ENCODE results near the gene MCRIP1. TPM values are rescaled to one million over a fixed set of nuclear protein-coding genes. Genes with fewer than 3 reads are reported as not detected.

MCRIP1 gene
- total and polyA plus RNA-seq, 2 of the 13 experiments (the other 11 are each of a cell fraction or from before 2014, with no cell fraction given) = 79.7 to 84.9 TPM

DNA sequence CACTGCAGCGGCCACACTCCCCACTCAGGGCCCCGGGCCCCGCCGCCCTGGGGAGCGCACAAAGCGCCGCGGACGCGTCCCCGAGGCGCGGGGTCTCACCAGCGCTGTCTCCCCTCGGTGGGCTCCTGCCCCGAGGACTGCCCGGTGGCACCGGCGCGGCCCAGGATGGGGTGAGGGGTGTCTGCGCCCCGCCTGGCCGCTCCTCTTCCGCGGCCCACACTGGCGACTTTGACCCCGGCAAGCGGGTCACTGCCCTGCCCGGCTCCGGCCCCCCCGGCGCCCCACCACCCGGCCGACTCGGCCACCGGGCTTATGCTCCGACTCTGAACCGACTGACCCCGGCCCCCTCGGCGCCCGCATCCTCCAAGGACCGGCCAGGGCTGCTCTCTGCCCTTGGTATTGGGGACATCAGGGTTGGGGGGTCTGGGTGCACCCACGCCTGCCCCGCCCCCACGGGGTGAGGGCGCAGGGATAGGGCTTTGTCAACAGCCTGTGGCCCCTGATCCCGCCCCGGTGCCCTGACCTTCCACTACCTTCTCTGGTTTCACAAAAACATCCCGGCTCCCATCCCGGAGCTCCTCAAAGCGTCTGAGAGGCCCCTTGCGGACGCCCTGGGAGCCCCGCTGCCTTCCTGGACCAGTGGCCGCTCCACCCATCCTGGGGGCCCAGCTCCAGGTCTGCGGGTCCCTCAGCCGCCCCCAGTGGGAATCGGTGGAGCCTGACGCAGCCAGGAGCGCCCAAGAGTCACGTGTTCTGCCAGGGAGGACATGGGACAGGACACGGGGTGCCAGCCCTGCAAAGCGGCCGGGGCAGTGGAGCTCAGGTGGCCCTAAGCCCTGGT is 28.3 kb downstream of the MCRIP1 start (continued):
- no peak for TF ChIP-seq REPIN1 (CRISPR knock-in tag; IDR thresholded peaks at IDR 0.05; ENCODE audit: borderline replicate concordance, low read depth)
- no peak for TF ChIP-seq ZNF484 (CRISPR knock-in tag; IDR thresholded peaks at IDR 0.05; ENCODE audit: borderline replicate concordance, low read depth)
- TF ChIP-seq ZSCAN21 (CRISPR knock-in tag; IDR thresholded peaks at IDR 0.05; ENCODE audit: borderline replicate concordance) = no peak
- no peak for TF ChIP-seq FOXK2 (IDR thresholded peaks at IDR 0.05)
- no peak for TF ChIP-seq ZBTB1 (CRISPR knock-in tag; IDR thresholded peaks at IDR 0.05; ENCODE audit: borderline replicate concordance)
- no peak for TF ChIP-seq ZNF263 (CRISPR knock-in tag; IDR thresholded peaks at IDR 0.05)
- TF ChIP-seq, protein P1, sequence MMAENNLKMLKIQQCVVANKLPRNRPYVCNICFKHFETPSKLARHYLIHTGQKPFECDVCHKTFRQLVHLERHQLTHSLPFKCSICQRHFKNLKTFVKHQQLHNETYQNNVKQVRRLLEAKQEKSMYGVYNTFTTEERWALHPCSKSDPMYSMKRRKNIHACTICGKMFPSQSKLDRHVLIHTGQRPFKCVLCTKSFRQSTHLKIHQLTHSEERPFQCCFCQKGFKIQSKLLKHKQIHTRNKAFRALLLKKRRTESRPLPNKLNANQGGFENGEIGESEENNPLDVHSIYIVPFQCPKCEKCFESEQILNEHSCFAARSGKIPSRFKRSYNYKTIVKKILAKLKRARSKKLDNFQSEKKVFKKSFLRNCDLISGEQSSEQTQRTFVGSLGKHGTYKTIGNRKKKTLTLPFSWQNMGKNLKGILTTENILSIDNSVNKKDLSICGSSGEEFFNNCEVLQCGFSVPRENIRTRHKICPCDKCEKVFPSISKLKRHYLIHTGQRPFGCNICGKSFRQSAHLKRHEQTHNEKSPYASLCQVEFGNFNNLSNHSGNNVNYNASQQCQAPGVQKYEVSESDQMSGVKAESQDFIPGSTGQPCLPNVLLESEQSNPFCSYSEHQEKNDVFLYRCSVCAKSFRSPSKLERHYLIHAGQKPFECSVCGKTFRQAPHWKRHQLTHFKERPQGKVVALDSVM (CRISPR knock-in tag; IDR thresholded peaks at IDR 0.05) = no peak
- TF ChIP-seq, protein P2, sequence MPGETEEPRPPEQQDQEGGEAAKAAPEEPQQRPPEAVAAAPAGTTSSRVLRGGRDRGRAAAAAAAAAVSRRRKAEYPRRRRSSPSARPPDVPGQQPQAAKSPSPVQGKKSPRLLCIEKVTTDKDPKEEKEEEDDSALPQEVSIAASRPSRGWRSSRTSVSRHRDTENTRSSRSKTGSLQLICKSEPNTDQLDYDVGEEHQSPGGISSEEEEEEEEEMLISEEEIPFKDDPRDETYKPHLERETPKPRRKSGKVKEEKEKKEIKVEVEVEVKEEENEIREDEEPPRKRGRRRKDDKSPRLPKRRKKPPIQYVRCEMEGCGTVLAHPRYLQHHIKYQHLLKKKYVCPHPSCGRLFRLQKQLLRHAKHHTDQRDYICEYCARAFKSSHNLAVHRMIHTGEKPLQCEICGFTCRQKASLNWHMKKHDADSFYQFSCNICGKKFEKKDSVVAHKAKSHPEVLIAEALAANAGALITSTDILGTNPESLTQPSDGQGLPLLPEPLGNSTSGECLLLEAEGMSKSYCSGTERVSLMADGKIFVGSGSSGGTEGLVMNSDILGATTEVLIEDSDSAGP (CRISPR knock-in tag; IDR thresholded peaks at IDR 0.05; ENCODE audit: borderline replicate concordance) = peak; percentile 7; the same call in 1 of the 2 replicates
- no peak for TF ChIP-seq ZFP36L2 (CRISPR knock-in tag; IDR thresholded peaks at IDR 0.05)
- TF ChIP-seq PHF8 (CRISPR knock-in tag; IDR thresholded peaks at IDR 0.05) = no peak
- TF ChIP-seq HNRNPL (IDR thresholded peaks at IDR 0.05; ENCODE audit: low read depth, low read length) = peak; percentile 59; the same call in 1 of the 2 replicates
- no peak for TF ChIP-seq NCOA5 (CRISPR knock-in tag; IDR thresholded peaks at IDR 0.05)
- peak; percentile 36; the same call in 1 of the 2 replicates for TF ChIP-seq MTA1 (CRISPR knock-in tag; IDR thresholded peaks at IDR 0.05; ENCODE audit: borderline replicate concordance)
- no peak for TF ChIP-seq SOX6 (IDR thresholded peaks at IDR 0.05)
- TF ChIP-seq SOX6 (CRISPR knock-in tag; IDR thresholded peaks at IDR 0.05) = no peak
- TF ChIP-seq, protein P3, sequence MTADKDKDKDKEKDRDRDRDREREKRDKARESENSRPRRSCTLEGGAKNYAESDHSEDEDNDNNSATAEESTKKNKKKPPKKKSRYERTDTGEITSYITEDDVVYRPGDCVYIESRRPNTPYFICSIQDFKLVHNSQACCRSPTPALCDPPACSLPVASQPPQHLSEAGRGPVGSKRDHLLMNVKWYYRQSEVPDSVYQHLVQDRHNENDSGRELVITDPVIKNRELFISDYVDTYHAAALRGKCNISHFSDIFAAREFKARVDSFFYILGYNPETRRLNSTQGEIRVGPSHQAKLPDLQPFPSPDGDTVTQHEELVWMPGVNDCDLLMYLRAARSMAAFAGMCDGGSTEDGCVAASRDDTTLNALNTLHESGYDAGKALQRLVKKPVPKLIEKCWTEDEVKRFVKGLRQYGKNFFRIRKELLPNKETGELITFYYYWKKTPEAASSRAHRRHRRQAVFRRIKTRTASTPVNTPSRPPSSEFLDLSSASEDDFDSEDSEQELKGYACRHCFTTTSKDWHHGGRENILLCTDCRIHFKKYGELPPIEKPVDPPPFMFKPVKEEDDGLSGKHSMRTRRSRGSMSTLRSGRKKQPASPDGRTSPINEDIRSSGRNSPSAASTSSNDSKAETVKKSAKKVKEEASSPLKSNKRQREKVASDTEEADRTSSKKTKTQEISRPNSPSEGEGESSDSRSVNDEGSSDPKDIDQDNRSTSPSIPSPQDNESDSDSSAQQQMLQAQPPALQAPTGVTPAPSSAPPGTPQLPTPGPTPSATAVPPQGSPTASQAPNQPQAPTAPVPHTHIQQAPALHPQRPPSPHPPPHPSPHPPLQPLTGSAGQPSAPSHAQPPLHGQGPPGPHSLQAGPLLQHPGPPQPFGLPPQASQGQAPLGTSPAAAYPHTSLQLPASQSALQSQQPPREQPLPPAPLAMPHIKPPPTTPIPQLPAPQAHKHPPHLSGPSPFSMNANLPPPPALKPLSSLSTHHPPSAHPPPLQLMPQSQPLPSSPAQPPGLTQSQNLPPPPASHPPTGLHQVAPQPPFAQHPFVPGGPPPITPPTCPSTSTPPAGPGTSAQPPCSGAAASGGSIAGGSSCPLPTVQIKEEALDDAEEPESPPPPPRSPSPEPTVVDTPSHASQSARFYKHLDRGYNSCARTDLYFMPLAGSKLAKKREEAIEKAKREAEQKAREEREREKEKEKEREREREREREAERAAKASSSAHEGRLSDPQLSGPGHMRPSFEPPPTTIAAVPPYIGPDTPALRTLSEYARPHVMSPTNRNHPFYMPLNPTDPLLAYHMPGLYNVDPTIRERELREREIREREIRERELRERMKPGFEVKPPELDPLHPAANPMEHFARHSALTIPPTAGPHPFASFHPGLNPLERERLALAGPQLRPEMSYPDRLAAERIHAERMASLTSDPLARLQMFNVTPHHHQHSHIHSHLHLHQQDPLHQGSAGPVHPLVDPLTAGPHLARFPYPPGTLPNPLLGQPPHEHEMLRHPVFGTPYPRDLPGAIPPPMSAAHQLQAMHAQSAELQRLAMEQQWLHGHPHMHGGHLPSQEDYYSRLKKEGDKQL (CRISPR knock-in tag; IDR thresholded peaks at IDR 0.05; ENCODE audit: low read depth) = no peak
- TF ChIP-seq IRX3 (CRISPR knock-in tag; IDR thresholded peaks at IDR 0.05; ENCODE audit: borderline replicate concordance, low read depth) = no peak
- TF ChIP-seq ZNF337 (CRISPR knock-in tag; IDR thresholded peaks at IDR 0.05; ENCODE audit: borderline replicate concordance, low read depth) = no peak
- TF ChIP-seq ZNF432 (CRISPR knock-in tag; IDR thresholded peaks at IDR 0.05; ENCODE audit: borderline replicate concordance) = no peak
- TF ChIP-seq, protein P4, sequence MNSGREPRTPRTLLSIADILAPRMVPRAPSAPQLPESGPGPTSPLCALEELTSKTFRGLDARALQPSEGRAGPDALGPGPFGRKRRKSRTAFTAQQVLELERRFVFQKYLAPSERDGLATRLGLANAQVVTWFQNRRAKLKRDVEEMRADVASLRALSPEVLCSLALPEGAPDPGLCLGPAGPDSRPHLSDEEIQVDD (CRISPR knock-in tag; IDR thresholded peaks at IDR 0.05; ENCODE audit: borderline replicate concordance) = 0 out of 2 replicates have a peak, but pooled peaks have one; percentile 8
